ENCODE results near the gene DSE.
A peak's percentile ranks its signal among the peaks of the same experiment; 100 is the strongest.

Gene DSE

DNA sequence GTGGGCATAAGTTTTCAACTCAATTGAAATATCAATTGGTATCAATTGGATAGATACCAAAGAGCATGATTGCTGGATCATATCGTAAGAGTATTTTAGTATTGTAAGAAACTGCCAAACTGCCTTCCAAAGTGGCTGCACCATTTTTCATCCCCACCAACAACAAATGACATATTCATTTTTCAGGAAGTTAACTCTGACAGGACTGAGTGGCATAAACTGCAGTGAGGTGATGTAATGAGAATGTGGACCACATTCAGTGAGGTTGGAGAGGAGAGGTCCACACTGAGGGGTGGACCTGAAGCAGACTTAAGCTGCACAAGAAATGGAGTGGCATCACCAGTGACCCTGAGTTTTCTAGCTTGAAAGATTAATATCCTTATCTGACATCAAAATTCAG is 78.8 kb downstream of the DSE start:
- DNase-seq (ENCODE audit: low spot score), result no peak

DNA sequence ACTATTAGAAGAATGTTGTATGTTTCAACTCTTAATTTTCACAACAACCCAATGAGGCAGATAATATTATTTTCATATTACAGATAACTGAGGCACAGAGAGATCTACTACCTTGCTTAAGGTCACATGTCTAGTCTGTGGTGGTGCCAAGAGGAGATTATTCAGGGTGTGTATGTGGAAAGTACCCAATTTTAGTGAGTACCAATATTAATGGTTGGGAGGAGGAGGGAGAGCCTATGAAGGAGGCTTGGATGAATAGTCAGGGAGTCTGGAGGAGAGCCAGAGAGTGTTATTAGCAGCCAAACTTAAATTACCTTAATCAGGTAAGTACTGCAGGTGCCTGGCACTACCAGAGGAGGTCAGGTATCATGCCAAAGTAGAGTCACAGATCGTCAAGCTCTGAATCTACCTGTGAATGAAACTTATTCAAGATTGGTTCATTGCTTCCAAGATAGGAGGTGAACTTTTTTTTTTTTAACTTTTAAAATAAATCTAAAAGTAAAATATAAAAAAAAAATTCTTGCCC is 79.5 kb downstream of the DSE start:
- DNase-seq (ENCODE audit: low spot score), result no peak

DNA sequence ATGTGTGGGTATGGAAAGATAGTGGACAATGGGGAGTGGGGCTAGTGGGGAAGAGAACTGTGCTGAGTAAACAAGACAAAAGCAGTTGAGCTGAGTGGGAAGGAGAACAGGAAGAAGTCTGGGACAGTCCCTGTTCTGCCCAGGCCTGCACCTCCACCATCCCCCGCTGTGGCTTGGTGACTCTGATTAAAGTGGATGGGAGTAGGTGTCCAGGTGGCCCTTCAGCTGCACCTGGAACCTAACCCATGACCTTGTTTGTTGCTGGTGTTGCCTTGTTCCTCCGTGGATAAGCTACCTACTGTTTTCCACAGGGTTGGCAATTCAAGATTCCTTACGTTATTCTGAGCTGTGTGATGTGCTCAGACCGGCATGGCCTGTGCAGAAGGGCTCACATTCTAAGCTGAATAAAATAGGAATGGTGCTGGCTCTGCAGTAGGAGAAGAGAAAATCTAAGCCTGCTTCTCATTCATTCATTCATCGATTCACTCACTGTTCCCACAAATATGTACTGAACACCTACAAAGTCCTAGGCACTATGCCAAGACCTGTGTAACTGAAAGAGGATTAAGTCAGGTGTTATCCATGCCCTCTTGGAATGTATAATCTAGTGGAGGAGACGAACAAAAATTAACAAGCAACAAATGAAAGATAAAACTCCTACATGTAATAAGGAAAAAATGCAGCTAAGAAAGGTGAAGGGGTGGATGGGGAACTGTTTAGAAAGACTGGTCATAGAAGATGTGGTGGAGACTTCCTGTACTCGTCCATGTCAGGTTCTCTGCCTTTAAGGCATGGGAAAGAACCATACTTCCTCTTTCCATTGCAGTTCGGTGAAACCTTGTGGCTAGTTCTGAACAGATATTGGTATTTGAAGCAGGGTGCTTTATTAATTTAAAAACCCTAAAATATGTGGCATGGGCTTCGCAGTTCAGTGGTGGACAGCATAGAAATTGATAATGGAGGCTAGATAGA is 80.3 kb downstream of the DSE start:
- peak; percentile 49 for DNase-seq (ENCODE audit: low spot score)

DNA sequence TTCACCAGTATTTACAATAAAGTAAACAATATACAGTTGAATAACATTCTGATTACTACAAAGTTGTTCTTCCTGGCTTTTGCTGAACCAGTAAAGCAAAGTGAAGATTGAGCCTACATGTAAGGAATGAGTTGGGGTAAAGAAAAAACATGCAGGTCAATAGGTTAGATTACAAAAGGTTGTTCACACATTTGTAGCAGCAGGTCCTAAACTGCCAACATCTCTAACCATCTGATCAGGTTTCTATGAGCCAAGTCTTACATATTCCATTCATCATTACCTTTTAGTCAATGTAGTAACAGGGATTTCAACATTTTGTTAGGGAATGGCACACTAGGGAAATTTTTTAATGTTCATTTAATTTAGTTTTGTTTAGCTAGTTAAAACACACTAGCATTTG is 81.2 kb downstream of the DSE start:
- no peak for DNase-seq (ENCODE audit: low spot score)

- no peak for DNase-seq (ENCODE audit: low spot score)
Measured at GRCh38 chr6:116452531-116452930, 81.8 kb downstream of the DSE start.

- DNase-seq (ENCODE audit: low spot score), result no peak
Measured at GRCh38 chr6:116456106-116456505, 85.4 kb downstream of the DSE start.

DNA sequence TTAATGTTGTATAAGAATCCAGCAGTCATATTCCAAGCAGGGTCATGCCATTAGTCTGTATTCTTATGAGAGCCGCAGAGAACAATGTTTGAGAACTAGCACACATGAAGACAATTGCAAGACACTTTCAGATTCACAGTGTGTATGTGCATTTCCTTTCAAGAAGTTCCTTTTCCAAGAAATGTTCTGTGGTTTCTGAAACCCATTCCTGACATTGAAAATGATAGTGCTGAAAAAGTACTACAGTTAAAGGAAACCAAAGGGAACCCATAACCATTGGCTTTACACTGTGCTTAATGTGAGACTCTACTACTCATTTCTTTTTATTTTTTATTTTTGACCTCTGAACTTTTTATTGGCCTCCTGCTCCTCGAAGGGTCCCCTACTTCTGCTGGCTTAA is 86.2 kb downstream of the DSE start:
- no peak for DNase-seq (ENCODE audit: low spot score)

DNA sequence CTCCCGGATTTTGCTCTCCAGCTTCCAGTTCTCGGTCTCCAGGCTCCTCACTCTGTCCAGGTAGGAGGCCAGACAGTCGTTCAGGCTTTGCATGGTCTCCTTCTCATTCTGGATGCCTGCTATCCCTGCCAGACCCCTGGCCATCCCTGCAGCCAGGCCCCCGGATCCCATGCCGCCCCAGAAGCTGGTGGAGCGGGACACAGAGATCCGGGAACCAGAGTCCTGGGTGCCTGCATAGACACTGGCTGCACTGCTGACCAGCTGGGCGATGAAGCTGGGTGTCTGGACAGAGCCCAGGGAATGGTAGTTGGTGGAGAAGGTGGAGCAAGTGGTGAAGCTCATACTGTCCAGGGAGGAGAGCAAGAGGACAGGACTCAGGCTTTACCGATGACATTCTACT is 87.5 kb downstream of the DSE start:
- DNase-seq (ENCODE audit: low spot score), result no peak

DNA sequence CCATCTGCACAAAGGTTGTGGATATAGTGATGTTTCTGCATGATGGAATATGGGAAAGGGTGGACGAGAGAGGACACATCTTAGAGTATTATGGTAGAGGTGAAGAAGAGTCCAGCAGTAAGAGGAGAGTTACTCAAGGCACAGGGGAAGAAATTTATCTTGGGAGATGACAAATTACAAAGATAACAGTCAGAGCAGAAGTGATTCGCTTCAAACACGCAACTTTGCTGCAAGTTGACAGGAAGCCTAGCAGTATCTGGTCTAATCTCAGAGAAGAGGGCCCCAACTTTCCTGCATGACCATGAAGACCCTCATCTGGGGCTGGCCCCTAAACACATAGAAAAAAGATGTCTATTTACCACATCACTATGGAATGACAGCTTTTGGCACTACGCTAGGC is 89.2 kb downstream of the DSE start:
- no peak for DNase-seq (ENCODE audit: low spot score)

GRCh38 chr6:116461331-116461931 is 90.7 kb downstream of the DSE start, which contains the start of gene CALHM6:
TSS of gene CALHM6 (plus strand) at chr6:116461375. CDS start at chr6:116461930, 555 bp downstream.
- no peak for DNase-seq (ENCODE audit: low spot score)

DNA sequence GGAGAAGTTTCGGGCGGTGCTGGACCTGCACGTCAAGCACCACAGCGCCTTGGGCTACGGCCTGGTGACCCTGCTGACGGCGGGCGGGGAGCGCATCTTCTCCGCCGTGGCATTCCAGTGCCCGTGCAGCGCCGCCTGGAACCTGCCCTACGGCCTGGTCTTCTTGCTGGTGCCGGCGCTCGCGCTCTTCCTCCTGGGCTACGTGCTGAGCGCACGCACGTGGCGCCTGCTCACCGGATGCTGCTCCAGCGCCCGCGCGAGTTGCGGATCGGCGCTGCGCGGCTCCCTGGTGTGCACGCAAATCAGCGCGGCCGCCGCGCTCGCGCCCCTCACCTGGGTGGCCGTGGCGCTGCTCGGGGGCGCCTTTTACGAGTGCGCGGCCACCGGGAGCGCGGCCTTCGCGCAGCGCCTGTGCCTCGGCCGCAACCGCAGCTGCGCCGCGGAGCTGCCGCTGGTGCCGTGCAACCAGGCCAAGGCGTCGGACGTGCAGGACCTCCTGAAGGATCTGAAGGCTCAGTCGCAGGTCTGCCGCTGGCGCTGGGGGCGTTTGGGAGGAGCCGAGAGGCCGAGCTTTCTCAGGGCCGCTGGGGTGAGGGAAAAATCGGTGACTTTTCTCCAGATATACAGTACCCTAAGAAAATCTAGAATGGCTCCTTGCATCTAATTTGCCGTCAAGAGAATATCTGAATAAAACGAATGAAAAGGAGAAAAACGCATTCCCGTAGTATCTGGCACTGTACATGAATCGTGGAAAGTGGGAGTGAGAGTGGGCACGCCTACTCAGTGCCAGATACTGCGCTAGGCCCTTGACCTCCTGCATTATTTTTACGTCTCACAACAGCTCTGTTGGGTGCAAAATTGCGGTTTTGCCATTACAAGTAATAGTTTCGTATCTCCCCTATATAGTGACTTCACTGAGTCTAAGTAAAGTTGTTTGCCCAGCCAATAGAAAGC is 91.5 kb downstream of the DSE start:
- no peak for DNase-seq (ENCODE audit: low spot score)

DNA sequence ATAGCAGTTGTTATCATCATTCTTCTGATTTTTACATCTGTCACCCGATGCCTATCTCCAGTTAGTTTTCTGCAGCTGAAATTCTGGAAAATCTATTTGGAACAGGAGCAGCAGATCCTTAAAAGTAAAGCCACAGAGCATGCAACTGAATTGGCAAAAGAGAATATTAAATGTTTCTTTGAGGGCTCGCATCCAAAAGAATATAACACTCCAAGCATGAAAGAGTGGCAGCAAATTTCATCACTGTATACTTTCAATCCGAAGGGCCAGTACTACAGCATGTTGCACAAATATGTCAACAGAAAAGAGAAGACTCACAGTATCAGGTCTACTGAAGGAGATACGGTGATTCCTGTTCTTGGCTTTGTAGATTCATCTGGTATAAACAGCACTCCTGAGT is 92.6 kb downstream of the DSE start:
- DNase-seq (ENCODE audit: low spot score), result no peak

DNA sequence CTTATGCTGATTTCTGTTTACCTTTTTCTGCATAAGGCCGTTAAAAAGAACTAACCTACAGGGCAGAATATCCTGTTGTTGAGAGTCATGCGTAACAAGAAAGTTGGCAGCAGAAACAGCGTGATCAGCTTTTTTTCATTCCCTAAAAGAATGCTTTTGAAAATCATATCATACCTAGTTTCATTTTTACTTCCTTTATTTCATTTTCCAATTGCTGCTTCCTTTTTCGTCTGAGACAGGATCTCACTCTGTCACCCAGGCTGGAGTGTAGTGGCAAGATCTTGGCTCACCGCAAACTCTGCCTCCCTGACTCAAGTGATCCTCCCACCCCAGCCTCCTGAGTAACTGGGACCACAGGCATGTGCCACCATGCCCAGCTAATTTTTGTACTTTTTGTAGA is 94.5 kb downstream of the DSE start:
- DNase-seq (ENCODE audit: low spot score), result peak; percentile 41

- no peak for DNase-seq (ENCODE audit: low spot score)
Measured at GRCh38 chr6:116467096-116467495, 96.3 kb downstream of the DSE start.

DNA sequence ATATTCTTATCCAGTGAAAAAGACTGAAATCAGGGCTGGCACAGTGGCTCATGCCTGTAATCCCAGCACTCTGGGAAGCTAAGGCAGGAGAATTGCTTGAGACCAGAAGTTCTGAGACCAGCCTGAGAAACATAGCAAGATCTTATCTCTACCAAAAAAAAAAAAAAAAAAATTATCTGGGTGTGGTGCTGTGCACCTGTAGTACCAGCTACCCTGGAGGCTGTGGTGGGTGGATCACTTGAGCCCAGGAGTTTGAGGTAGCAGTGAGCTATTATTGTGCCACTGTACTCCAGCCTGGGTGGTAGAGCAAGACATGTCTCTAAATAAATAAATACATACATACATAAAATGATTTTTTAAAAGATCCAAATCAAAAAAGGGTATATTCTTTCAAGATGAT is 96.8 kb downstream of the DSE start:
- no peak for DNase-seq (ENCODE audit: low spot score)

GRCh38 chr6:116468293-116468692 is 97.5 kb downstream of the DSE start:
- no peak for DNase-seq (ENCODE audit: low spot score)

DNA sequence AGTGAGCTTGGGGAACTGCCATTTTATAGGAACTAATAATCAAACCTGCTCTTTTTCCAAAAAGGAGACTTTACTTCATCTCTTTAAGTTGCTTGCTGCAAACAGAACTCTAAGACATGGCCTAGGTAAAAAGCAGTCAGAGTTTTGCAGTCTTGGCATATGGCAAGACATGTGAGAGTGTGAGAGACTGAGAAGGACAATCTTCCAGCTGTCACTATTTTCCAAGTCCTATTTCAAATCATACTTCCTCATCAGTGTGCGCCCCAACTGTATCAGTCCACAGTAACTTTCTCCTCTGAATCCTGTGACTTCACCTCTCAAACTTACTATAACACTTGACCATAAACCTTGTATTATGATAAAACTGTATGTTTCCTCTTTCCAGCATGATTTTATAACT is 100.8 kb downstream of the DSE start:
- DNase-seq (ENCODE audit: low spot score), result no peak

- no peak for DNase-seq (ENCODE audit: low spot score)
Measured at GRCh38 chr6:116472706-116473105, 102.0 kb downstream of the DSE start.

GRCh38 chr6:116475141-116475540 is 104.4 kb downstream of the DSE start:
- no peak for DNase-seq (ENCODE audit: low spot score)

GRCh38 chr6:116476002-116476678 is 105.4 kb downstream of the DSE start:
- DNase-seq (ENCODE audit: low spot score), result peak; percentile 64

GRCh38 chr6:116482780-116483179 is 112.0 kb downstream of the DSE start:
- no peak for DNase-seq (ENCODE audit: low spot score)

Measured in NAMALWA (cell line).